ENCODE results near the gene MMP3. TPM values are rescaled to one million over a fixed set of nuclear protein-coding genes. Genes with fewer than 3 reads are reported as not detected.
"Not testable (repeated sequence)": the region's sequence is repeated elsewhere in the genome, so short reads cannot be mapped to it uniquely, and the experiment has no call there.

The MMP3 gene
- total and polyA plus RNA-seq, 2 experiments from 2014 or later = 0.68 TPM; not detected in 1

DNA sequence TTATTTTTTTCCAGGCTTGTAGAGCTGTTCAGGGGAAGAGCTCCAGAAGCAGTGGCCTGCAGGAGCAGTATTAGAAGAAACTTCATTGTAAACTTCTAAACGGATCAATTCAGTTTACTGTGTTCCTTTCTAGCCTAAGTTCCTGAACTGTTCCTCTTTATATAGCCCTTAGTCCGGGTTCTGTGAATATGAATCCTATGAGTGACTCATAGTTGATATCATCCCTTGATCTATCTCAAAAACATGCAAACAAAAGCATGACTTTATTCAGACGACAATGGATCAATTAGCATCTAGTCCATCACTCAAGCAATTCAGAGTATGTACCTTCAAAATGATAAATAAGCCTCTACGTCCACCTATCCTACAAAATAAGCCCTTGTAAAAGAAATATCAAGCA lies 31.4 kb upstream of the MMP3 start, which contains the start of gene MMP12 (continued):
- TF ChIP-seq, protein P1, sequence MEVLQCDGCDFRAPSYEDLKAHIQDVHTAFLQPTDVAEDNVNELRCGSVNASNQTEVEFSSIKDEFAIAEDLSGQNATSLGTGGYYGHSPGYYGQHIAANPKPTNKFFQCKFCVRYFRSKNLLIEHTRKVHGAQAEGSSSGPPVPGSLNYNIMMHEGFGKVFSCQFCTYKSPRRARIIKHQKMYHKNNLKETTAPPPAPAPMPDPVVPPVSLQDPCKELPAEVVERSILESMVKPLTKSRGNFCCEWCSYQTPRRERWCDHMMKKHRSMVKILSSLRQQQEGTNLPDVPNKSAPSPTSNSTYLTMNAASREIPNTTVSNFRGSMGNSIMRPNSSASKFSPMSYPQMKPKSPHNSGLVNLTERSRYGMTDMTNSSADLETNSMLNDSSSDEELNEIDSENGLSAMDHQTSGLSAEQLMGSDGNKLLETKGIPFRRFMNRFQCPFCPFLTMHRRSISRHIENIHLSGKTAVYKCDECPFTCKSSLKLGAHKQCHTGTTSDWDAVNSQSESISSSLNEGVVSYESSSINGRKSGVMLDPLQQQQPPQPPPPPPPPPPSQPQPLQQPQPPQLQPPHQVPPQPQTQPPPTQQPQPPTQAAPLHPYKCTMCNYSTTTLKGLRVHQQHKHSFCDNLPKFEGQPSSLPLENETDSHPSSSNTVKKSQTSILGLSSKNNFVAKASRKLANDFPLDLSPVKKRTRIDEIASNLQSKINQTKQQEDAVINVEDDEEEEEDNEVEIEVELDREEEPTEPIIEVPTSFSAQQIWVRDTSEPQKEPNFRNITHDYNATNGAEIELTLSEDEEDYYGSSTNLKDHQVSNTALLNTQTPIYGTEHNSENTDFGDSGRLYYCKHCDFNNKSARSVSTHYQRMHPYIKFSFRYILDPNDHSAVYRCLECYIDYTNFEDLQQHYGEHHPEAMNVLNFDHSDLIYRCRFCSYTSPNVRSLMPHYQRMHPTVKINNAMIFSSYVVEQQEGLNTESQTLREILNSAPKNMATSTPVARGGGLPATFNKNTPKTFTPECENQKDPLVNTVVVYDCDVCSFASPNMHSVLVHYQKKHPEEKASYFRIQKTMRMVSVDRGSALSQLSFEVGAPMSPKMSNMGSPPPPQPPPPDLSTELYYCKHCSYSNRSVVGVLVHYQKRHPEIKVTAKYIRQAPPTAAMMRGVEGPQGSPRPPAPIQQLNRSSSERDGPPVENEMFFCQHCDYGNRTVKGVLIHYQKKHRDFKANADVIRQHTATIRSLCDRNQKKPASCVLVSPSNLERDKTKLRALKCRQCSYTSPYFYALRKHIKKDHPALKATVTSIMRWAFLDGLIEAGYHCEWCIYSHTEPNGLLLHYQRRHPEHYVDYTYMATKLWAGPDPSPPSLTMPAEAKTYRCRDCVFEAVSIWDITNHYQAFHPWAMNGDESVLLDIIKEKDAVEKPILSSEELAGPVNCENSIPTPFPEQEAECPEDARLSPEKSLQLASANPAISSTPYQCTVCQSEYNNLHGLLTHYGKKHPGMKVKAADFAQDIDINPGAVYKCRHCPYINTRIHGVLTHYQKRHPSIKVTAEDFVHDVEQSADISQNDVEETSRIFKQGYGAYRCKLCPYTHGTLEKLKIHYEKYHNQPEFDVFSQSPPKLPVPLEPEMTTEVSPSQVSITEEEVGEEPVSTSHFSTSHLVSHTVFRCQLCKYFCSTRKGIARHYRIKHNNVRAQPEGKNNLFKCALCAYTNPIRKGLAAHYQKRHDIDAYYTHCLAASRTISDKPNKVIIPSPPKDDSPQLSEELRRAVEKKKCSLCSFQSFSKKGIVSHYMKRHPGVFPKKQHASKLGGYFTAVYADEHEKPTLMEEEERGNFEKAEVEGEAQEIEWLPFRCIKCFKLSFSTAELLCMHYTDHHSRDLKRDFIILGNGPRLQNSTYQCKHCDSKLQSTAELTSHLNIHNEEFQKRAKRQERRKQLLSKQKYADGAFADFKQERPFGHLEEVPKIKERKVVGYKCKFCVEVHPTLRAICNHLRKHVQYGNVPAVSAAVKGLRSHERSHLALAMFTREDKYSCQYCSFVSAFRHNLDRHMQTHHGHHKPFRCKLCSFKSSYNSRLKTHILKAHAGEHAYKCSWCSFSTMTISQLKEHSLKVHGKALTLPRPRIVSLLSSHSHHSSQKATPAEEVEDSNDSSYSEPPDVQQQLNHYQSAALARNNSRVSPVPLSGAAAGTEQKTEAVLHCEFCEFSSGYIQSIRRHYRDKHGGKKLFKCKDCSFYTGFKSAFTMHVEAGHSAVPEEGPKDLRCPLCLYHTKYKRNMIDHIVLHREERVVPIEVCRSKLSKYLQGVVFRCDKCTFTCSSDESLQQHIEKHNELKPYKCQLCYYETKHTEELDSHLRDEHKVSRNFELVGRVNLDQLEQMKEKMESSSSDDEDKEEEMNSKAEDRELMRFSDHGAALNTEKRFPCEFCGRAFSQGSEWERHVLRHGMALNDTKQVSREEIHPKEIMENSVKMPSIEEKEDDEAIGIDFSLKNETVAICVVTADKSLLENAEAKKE (CRISPR knock-in tag; IDR thresholded peaks at IDR 0.05) = no peak

DNA sequence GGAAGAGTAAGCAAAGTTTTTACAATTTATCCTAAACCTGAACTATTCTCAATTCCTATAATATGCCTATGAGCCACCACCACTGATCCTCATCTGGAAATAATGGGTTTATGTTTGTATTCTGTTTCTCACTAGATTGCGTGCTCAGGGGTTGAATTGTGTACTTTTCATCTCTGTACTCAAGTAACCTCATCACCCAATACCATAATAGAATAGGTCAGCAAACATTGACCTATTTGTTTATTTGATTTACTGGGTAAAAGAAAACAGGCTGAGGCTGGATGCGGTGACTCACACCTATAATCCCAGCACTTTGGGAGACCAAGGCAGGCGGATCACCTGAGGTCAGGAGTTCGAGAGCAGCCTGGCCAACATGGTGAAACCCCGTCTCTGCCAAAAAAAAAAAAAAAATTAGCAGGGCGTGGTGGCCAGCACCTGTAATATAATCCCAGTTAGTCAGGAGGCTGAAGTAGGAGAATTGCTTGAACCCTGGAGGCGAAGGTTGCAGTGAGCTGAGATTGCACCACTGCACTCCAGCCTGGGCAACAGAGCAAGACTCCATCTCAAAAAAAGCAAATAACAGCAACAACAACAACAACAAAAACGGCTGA lies 26.1 kb upstream of the MMP3 start:
- H3K27ac ChIP-seq (ENCODE audit: low read depth); H3K27me3 ChIP-seq (ENCODE audit: insufficient read depth); H3K36me3 ChIP-seq (ENCODE audit: insufficient read depth); H4K20me1 ChIP-seq (replicated peaks; ENCODE audit: insufficient read depth); H3K4me3 Mint-ChIP-seq; H3K4me1 ChIP-seq (ENCODE audit: insufficient read depth); H3K9me3 Mint-ChIP-seq; ATAC-seq; H3K4me3 ChIP-seq; H3K79me2 ChIP-seq (replicated peaks; ENCODE audit: insufficient read depth); H3K4me2 ChIP-seq; H3K4me1 Mint-ChIP-seq; H3K27ac Mint-ChIP-seq; DNase-seq (ENCODE audit: low spot score); H3K36me3 Mint-ChIP-seq (ENCODE audit: low read depth); H2AFZ ChIP-seq; H3K27me3 Mint-ChIP-seq (ENCODE audit: insufficient read depth, low read depth, poor library complexity); H3K9me2 ChIP-seq (ENCODE audit: insufficient read depth); H3F3A ChIP-seq (replicated peaks; ENCODE audit: low read depth): not testable (repeated sequence)

DNA sequence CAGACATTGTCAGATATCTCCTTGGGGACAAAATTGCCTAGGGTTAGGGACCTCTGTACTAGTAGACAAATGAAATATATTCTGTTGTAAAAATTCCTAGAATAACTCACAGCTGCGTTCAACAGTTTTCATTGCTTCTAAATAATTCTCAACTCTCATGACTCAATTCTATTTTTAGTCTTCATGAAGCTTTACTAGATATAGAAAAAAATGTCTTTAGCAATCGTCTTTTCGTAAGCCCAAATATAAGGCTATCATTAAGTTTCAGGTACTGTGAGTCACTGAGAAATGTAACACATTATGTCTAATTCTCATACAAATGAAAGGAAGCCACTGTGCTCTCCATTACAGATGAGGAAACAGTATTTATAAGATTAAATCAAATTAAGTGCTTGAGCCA lies 24.9 kb upstream of the MMP3 start:
- Histone ChIP-seq H3K27me3 (ENCODE audit: insufficient read depth) (no peaks in the 10 kb centered on the region), H3K27ac (ENCODE audit: low read depth) (no peak overlapping the region), H2AFZ (no peak overlapping the region), H3K4me3 (no peak overlapping the region), H3K4me1 (ENCODE audit: insufficient read depth) (no peaks in the 10 kb centered on the region), H3K79me2 (replicated peaks; ENCODE audit: insufficient read depth) (no peaks in the 10 kb centered on the region), H3K4me2 (no peak overlapping the region), H3K9me2 (ENCODE audit: insufficient read depth) (0 out of 2 replicates have a peak, but pooled peaks cover 6% of the 10 kb centered on the region), H3F3A (replicated peaks; ENCODE audit: low read depth) (no peaks in the 10 kb centered on the region), H4K20me1 (replicated peaks; ENCODE audit: insufficient read depth) (no peaks in the 10 kb centered on the region), H3K36me3 (ENCODE audit: insufficient read depth) (no peaks in the 10 kb centered on the region)
- no peak overlapping the region for H3K4me3 Mint-ChIP-seq
- no peaks in the 10 kb centered on the region for H3K27me3 Mint-ChIP-seq (ENCODE audit: insufficient read depth, low read depth, poor library complexity)
- H3K27ac Mint-ChIP-seq = no peak overlapping the region
- no peaks in the 10 kb centered on the region; the same call in 2 of the 3 replicates for H3K36me3 Mint-ChIP-seq (ENCODE audit: low read depth)
- no peak for ATAC-seq
- H3K4me1 Mint-ChIP-seq = no peaks in the 10 kb centered on the region
- no peak for DNase-seq (ENCODE audit: low spot score)
- H3K9me3 Mint-ChIP-seq = no peaks in the 10 kb centered on the region
- TF ChIP-seq, protein P2, sequence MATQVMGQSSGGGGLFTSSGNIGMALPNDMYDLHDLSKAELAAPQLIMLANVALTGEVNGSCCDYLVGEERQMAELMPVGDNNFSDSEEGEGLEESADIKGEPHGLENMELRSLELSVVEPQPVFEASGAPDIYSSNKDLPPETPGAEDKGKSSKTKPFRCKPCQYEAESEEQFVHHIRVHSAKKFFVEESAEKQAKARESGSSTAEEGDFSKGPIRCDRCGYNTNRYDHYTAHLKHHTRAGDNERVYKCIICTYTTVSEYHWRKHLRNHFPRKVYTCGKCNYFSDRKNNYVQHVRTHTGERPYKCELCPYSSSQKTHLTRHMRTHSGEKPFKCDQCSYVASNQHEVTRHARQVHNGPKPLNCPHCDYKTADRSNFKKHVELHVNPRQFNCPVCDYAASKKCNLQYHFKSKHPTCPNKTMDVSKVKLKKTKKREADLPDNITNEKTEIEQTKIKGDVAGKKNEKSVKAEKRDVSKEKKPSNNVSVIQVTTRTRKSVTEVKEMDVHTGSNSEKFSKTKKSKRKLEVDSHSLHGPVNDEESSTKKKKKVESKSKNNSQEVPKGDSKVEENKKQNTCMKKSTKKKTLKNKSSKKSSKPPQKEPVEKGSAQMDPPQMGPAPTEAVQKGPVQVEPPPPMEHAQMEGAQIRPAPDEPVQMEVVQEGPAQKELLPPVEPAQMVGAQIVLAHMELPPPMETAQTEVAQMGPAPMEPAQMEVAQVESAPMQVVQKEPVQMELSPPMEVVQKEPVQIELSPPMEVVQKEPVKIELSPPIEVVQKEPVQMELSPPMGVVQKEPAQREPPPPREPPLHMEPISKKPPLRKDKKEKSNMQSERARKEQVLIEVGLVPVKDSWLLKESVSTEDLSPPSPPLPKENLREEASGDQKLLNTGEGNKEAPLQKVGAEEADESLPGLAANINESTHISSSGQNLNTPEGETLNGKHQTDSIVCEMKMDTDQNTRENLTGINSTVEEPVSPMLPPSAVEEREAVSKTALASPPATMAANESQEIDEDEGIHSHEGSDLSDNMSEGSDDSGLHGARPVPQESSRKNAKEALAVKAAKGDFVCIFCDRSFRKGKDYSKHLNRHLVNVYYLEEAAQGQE (IDR thresholded peaks at IDR 0.05; ENCODE audit: unreplicated experiment) = no peak
- TF ChIP-seq ZNF331 (CRISPR knock-in tag; IDR thresholded peaks at IDR 0.05; ENCODE audit: low read depth) (no peak), STAT1 (IDR thresholded peaks at IDR 0.05; ENCODE audit: unreplicated experiment) (no peak), ZNF114 (CRISPR knock-in tag; IDR thresholded peaks at IDR 0.05) (no peak)

All from GM23338 (cell line).